ENCODE data around the gene TAF4.

TAF4 gene

GRCh38 chr20:61937963-61938838 lies 127.5 kb downstream of the TAF4 start:
- H3K4me3 ChIP-seq (ENCODE audit: low read depth, low read length) = no peak overlapping the region
- TF ChIP-seq, protein P1, sequence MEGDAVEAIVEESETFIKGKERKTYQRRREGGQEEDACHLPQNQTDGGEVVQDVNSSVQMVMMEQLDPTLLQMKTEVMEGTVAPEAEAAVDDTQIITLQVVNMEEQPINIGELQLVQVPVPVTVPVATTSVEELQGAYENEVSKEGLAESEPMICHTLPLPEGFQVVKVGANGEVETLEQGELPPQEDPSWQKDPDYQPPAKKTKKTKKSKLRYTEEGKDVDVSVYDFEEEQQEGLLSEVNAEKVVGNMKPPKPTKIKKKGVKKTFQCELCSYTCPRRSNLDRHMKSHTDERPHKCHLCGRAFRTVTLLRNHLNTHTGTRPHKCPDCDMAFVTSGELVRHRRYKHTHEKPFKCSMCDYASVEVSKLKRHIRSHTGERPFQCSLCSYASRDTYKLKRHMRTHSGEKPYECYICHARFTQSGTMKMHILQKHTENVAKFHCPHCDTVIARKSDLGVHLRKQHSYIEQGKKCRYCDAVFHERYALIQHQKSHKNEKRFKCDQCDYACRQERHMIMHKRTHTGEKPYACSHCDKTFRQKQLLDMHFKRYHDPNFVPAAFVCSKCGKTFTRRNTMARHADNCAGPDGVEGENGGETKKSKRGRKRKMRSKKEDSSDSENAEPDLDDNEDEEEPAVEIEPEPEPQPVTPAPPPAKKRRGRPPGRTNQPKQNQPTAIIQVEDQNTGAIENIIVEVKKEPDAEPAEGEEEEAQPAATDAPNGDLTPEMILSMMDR (IDR thresholded peaks at IDR 0.05; ENCODE audit: borderline replicate concordance, insufficient read depth, low read depth, low read length) = no peak

DNA sequence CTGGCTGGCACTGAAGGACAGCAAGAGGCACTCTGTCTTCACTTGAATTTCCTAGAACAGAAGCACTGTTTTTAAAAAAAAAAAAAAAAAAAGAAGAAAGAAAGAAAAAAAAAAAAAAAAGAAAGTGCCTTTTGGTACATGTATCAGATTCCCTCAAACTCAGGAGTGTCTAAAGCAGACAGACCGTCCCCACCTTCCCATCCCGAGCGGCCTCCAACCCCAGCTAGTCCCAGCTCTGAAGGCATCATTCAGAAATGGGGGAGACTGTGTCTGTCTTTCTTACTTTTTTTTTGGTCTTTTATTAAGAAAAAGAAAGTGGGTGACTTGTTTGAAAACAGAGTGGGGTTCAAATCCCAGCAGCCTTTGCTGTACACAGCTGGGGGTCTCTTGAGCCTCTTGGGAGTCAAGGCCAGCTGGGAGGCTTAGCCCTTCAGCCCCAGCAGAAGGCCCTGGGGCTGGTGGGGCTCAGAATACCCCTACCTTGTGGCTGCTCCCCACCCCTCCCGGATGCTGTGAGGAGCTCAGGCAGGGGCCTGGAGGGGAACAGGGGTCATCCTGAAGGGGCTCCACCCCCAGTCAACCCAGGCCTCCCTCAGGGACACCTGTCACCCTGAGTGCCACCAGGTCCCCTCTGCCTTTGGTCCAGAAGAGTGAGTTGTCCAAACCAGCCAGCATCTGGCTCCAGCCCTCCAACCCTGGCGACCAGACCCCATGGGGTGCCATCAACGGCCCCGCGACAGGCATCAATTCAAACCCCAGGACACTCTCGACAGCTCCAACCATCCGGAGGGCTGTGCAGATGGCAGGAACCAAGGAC lies 128.3 kb downstream of the TAF4 start:
- no peak overlapping the region for H3K4me3 ChIP-seq (ENCODE audit: low read depth, low read length)
- TF ChIP-seq, protein P1 (IDR thresholded peaks at IDR 0.05; ENCODE audit: borderline replicate concordance, insufficient read depth, low read depth, low read length) = no peak

GRCh38 chr20:61936701-61937131 lies 129.0 kb downstream of the TAF4 start:
- no peak overlapping the region for H3K4me3 ChIP-seq (ENCODE audit: low read depth, low read length)
- TF ChIP-seq, protein P1 (IDR thresholded peaks at IDR 0.05; ENCODE audit: borderline replicate concordance, insufficient read depth, low read depth, low read length) = no peak

- TF ChIP-seq, protein P1 (IDR thresholded peaks at IDR 0.05; ENCODE audit: borderline replicate concordance, insufficient read depth, low read depth, low read length) = no peak
- no peak overlapping the region for H3K4me3 ChIP-seq (ENCODE audit: low read depth, low read length)
Observed at GRCh38 chr20:61935926-61936700, 129.6 kb downstream of the TAF4 start.

- TF ChIP-seq, protein P1 (IDR thresholded peaks at IDR 0.05; ENCODE audit: borderline replicate concordance, insufficient read depth, low read depth, low read length) = no peak
Observed at GRCh38 chr20:61934716-61935530, 130.8 kb downstream of the TAF4 start.

More at GRCh38 chr20:61934716-61935530, 130.8 kb downstream of the TAF4 start:
- H3K4me3 ChIP-seq (ENCODE audit: low read depth, low read length) = no peak overlapping the region
